SK-N-SH (cell line): ENCODE results near the gene NIT2. TPM values are rescaled to one million over a fixed set of nuclear protein-coding genes. Genes with fewer than 3 reads are reported as not detected.

Experiments
- CTCF ChIA-PET: fragments of 300-600, 350-600 bp; formaldehyde crosslinking; extraction: SDS; loops from one replicate; lab custom pipeline; 2021; lab: Yijun Ruan, JAX
- POLR2A ChIA-PET: fragments of 350-600 bp; sonication (Branson Sonifier 250); formaldehyde crosslinking; extraction: SDS; loops from one replicate; lab custom pipeline; 2020; ENCODE audit warnings: antibody characterized with exemption, inconsistent platforms; lab: Yijun Ruan, JAX
- DNase-seq: peaks from one replicate; pipeline ENCODE4 v3.0.0; 2012
- H2AFZ ChIP-seq: fragments of 200-600 bp; sonication (generic); 2 replicates; pipeline ENCODE4 v1.8.1; 2016; ENCODE audit warnings: antibody characterized with exemption, mild to moderate bottlenecking, low read depth
- H3F3A ChIP-seq: fragments of 200-600 bp; sonication (generic); replicated peaks from 2 replicates; pipeline ENCODE3; 2016; ENCODE audit warnings: antibody characterized with exemption, mild to moderate bottlenecking; ENCODE audit not compliant: insufficient read depth
- H3K27ac ChIP-seq, 2 experiments: fragments of 200-500 bp in 1 of 2; fragments of 200-600 bp in 1 of 2; sonication (Bioruptor generic) in 1 of 2; sonication (generic), shearing (Covaris generic) in 1 of 2; 2 replicates each; pipeline versions ENCODE4 v1.5.1 to v1.6.1; 2014 to 2016; ENCODE audit warnings: low read depth in 2 of 2, inconsistent platforms in 1 of 2, low read length in 1 of 2, mild to moderate bottlenecking in 1 of 2, mixed read lengths in 1 of 2
- H3K27me3 ChIP-seq: fragments of 200-600 bp; sonication (generic), shearing (Covaris generic); 2 replicates; pipeline ENCODE4 v1.6.1; 2016; ENCODE audit warnings: mixed run types; ENCODE audit not compliant: insufficient read depth
- H3K36me3 ChIP-seq, 2 experiments: fragments of 200-500 bp in 1 of 2; fragments of 200-600 bp in 1 of 2; sonication (Bioruptor generic) in 1 of 2; sonication (generic) in 1 of 2; replicated peaks in 1 of 2; 2 replicates each; pipeline versions ENCODE3 to v1.5.1; 2014 to 2016; ENCODE audit warnings: low read length in 1 of 2, mild to moderate bottlenecking in 1 of 2; ENCODE audit not compliant: insufficient read depth in 2 of 2, control insufficient read depth in 1 of 2
- H3K4me1 ChIP-seq, 2 experiments: fragments of 200-500 bp in 1 of 2; fragments of 200-600 bp in 1 of 2; sonication (Bioruptor generic) in 1 of 2; sonication (generic), shearing (Covaris generic) in 1 of 2; 2 replicates each; pipeline versions ENCODE4 v1.5.1 to v1.6.1; 2014 to 2016; ENCODE audit warnings: low read depth in 1 of 2, low read length in 1 of 2, mixed run types in 1 of 2; ENCODE audit not compliant: insufficient read depth in 2 of 2, control insufficient read depth in 1 of 2
- H3K4me2 ChIP-seq: fragments of 200-600 bp; sonication (generic), shearing (Covaris generic); 2 replicates; pipeline ENCODE4 v1.6.1; 2017; ENCODE audit warnings: mixed run types
- H3K4me3 ChIP-seq, 2 experiments: fragments of 200-500 bp in 1 of 2; fragments of 200-600 bp in 1 of 2; sonication (Bioruptor generic) in 1 of 2; sonication (generic), shearing (Covaris generic) in 1 of 2; 2 replicates each; pipeline versions ENCODE4 v1.5.1 to v1.8.1; 2014 to 2016; ENCODE audit warnings: low read depth in 2 of 2, inconsistent platforms in 1 of 2, low read length in 1 of 2, mild to moderate bottlenecking in 1 of 2, mixed read lengths in 1 of 2, moderate library complexity in 1 of 2
- H3K79me2 ChIP-seq: fragments of 200-600 bp; sonication (generic); 2 replicates; pipeline ENCODE4 v1.8.1; 2017; ENCODE audit warnings: mild to moderate bottlenecking; ENCODE audit not compliant: insufficient read depth
- H3K9ac ChIP-seq: fragments of 200-600 bp; sonication (generic); 2 replicates; pipeline ENCODE4 v1.6.1; 2017; ENCODE audit warnings: mixed run types
- H3K9me2 ChIP-seq: fragments of 200-600 bp; sonication (generic); 2 replicates; pipeline ENCODE4 v1.6.1; 2017; ENCODE audit warnings: mixed run types
- H3K9me3 ChIP-seq: fragments of 200-600 bp; sonication (generic); 2 replicates; pipeline ENCODE4 v1.6.1; 2017; ENCODE audit warnings: mixed run types, mild to moderate bottlenecking, moderate library complexity
- H4K20me1 ChIP-seq: fragments of 200-600 bp; sonication (generic); 2 replicates; pipeline ENCODE4 v1.6.1; 2017; ENCODE audit warnings: mild to moderate bottlenecking, mixed run types; ENCODE audit not compliant: insufficient read depth
- CHD2 ChIP-seq: fragments of 150-350 bp; IDR thresholded peaks from 2 replicates; pipeline ENCODE4 v1.6.1; 2018; ENCODE audit warnings: low read length; ENCODE audit not compliant: partially characterized antibody
- ELF1 ChIP-seq: IDR thresholded peaks from 2 replicates; pipeline ENCODE4 v1.4.0; 2012
- EP300 ChIP-seq, 2 experiments: IDR thresholded peaks; 2 replicates each; pipeline versions ENCODE4 v1.4.0 to v1.6.1; 2012; ENCODE audit warnings: borderline replicate concordance in 1 of 2, low read depth in 1 of 2, low read length in 1 of 2
- FOSL2 ChIP-seq: IDR thresholded peaks from 2 replicates; pipeline ENCODE4 v1.4.0; 2012; ENCODE audit warnings: low read depth, mild to moderate bottlenecking, moderate library complexity, borderline replicate concordance
- FOXJ3 ChIP-seq: sonication (generic); formaldehyde crosslinking; IDR thresholded peaks from 2 replicates; pipeline ENCODE4 v1.5.1; 2020; ENCODE audit warnings: mild to moderate bottlenecking, missing genetic modification reagents
- GABPA ChIP-seq: IDR thresholded peaks from 2 replicates; pipeline ENCODE4 v1.4.0; 2012; ENCODE audit warnings: low read depth, mild to moderate bottlenecking
- GATA2 ChIP-seq: sonication (generic); formaldehyde crosslinking; IDR thresholded peaks from 2 replicates; pipeline ENCODE4 v1.5.0; 2020; ENCODE audit warnings: mild to moderate bottlenecking, missing genetic modification reagents
- JUND ChIP-seq: IDR thresholded peaks from 2 replicates; pipeline ENCODE4 v1.4.0; 2012
- MEF2A ChIP-seq: IDR thresholded peaks from 2 replicates; pipeline ENCODE4 v1.4.0; 2012; ENCODE audit warnings: low read depth, borderline replicate concordance
- MXI1 ChIP-seq: IDR thresholded peaks from 2 replicates; pipeline ENCODE4 v1.6.1; 2012; ENCODE audit warnings: mild to moderate bottlenecking, low read depth, low read length, improper control_type of control experiment
- RAD21 ChIP-seq: IDR thresholded peaks from 2 replicates; pipeline ENCODE4 v1.6.1; 2012; ENCODE audit warnings: mild to moderate bottlenecking, low read length
- RFX5 ChIP-seq: IDR thresholded peaks from 2 replicates; pipeline ENCODE4 v1.6.1; 2012; ENCODE audit warnings: mild to moderate bottlenecking, improper control_type of control experiment, low read length
- RXRA ChIP-seq: IDR thresholded peaks from 2 replicates; pipeline ENCODE4 v1.4.0; 2012; ENCODE audit warnings: low read depth, mild to moderate bottlenecking, borderline replicate concordance
- SMC3 ChIP-seq: IDR thresholded peaks from 2 replicates; pipeline ENCODE4 v1.6.1; 2012; ENCODE audit warnings: low read depth, low read length, improper control_type of control experiment
- TEAD4 ChIP-seq: IDR thresholded peaks from 2 replicates; pipeline ENCODE4 v1.4.0; 2012; ENCODE audit warnings: mild to moderate bottlenecking, borderline replicate concordance; ENCODE audit not compliant: insufficient read depth
- polyA plus RNA-seq, 3 experiments: library from polyadenylated mRNA; depleted of rRNA; stranded (reverse); fragments of >200 nt; gene quantifications; 2 replicates each; pipeline ENCODE4 v1.2.3, GENCODE V29; 2012
- TF ChIP-seq, protein P1 (sequence below): IDR thresholded peaks from 2 replicates; pipeline ENCODE4; 2012
- TF ChIP-seq, protein P2 (sequence below): fragments of 200-600 bp; sonication (generic); IDR thresholded peaks from 2 replicates; pipeline ENCODE4 v1.6.1; 2017; ENCODE audit warnings: antibody characterized with exemption, mild to moderate bottlenecking, moderate library complexity
- TF ChIP-seq, protein P3 (sequence below): fragments of 150-350 bp; IDR thresholded peaks from 2 replicates; pipeline ENCODE4 v1.6.1; 2016; ENCODE audit warnings: mild to moderate bottlenecking, low read depth, low read length
- TF ChIP-seq, protein P4 (sequence below): fragments of 150-350 bp; IDR thresholded peaks from 2 replicates; pipeline ENCODE4 v1.6.1; 2017; ENCODE audit warnings: antibody characterized with exemption, low read length, low read depth, borderline replicate concordance
- TF ChIP-seq, protein P5 (sequence below): IDR thresholded peaks from 2 replicates; pipeline ENCODE4 v1.4.0; 2012; ENCODE audit warnings: low read depth, borderline replicate concordance
- TF ChIP-seq, protein P6 (sequence below): IDR thresholded peaks from 2 replicates; pipeline ENCODE4 v1.4.0; 2012; ENCODE audit warnings: low read depth, borderline replicate concordance

NIT2 gene
- polyA plus RNA-seq, 1 of the 3 experiments (the other 2 are of a cell fraction) = 28.6 TPM

DNA sequence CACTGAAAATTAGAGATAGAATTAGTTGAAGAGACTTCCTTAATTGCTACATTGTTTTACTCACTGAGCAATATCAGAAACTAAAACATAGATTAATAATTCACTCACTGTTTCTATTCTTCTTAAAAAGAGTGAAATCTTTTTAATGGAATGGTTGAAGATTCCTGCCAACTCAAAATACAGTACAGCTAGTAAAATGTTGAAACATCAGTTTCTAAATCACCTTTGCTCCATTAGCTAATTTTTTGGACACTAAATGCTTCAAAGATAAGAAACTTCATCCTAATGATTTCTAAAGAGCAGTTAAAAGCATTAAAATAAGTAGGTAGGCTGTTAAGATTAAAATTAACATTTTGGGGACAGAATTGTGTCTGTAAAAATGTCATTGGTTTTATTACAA, 10.5 kb upstream of the NIT2 start:
- Histone ChIP-seq H2AFZ (no peak overlapping the region), H3K4me2 (no peak overlapping the region), H4K20me1 (no peaks in the 10 kb centered on the region), H3F3A (peaks cover 6% of the 10 kb centered on the region), H3K36me3 (peaks cover 34 to 58% of the 10 kb centered on the region in 2 experiments), H3K79me2 (no peaks in the 10 kb centered on the region; the same call in 1 of the 2 replicates), H3K9me2 (no peaks in the 10 kb centered on the region), H3K27me3 (no peaks in the 10 kb centered on the region), H3K9ac (no peak overlapping the region), H3K4me1 (peaks cover 0 to 2% of the 10 kb centered on the region in 2 experiments; a peak in 1 of 4 replicates), H3K4me3 (no peak overlapping the region), H3K9me3 (no peaks in the 10 kb centered on the region), H3K27ac (no peak overlapping the region)
- TF ChIP-seq, protein P1, sequence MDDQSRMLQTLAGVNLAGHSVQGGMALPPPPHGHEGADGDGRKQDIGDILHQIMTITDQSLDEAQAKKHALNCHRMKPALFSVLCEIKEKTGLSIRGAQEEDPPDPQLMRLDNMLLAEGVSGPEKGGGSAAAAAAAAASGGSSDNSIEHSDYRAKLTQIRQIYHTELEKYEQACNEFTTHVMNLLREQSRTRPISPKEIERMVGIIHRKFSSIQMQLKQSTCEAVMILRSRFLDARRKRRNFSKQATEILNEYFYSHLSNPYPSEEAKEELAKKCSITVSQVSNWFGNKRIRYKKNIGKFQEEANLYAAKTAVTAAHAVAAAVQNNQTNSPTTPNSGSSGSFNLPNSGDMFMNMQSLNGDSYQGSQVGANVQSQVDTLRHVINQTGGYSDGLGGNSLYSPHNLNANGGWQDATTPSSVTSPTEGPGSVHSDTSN = no peak
- TF ChIP-seq SMC3 (no peak), FOXJ3 (CRISPR knock-in tag) (no peak), GATA2 (CRISPR knock-in tag) (no peak), MXI1 (no peak), ELF1 (no peak), FOSL2 (no peak), CHD2 (no peak)
- TF ChIP-seq, protein P2, sequence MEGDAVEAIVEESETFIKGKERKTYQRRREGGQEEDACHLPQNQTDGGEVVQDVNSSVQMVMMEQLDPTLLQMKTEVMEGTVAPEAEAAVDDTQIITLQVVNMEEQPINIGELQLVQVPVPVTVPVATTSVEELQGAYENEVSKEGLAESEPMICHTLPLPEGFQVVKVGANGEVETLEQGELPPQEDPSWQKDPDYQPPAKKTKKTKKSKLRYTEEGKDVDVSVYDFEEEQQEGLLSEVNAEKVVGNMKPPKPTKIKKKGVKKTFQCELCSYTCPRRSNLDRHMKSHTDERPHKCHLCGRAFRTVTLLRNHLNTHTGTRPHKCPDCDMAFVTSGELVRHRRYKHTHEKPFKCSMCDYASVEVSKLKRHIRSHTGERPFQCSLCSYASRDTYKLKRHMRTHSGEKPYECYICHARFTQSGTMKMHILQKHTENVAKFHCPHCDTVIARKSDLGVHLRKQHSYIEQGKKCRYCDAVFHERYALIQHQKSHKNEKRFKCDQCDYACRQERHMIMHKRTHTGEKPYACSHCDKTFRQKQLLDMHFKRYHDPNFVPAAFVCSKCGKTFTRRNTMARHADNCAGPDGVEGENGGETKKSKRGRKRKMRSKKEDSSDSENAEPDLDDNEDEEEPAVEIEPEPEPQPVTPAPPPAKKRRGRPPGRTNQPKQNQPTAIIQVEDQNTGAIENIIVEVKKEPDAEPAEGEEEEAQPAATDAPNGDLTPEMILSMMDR = no peak
- TF ChIP-seq, protein P3, sequence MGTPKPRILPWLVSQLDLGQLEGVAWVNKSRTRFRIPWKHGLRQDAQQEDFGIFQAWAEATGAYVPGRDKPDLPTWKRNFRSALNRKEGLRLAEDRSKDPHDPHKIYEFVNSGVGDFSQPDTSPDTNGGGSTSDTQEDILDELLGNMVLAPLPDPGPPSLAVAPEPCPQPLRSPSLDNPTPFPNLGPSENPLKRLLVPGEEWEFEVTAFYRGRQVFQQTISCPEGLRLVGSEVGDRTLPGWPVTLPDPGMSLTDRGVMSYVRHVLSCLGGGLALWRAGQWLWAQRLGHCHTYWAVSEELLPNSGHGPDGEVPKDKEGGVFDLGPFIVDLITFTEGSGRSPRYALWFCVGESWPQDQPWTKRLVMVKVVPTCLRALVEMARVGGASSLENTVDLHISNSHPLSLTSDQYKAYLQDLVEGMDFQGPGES = no peak
- TF ChIP-seq, protein P4, sequence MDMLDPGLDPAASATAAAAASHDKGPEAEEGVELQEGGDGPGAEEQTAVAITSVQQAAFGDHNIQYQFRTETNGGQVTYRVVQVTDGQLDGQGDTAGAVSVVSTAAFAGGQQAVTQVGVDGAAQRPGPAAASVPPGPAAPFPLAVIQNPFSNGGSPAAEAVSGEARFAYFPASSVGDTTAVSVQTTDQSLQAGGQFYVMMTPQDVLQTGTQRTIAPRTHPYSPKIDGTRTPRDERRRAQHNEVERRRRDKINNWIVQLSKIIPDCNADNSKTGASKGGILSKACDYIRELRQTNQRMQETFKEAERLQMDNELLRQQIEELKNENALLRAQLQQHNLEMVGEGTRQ = no peak
- DNase-seq = no peak
- ChIA-PET CTCF (interaction anchor here (1.0 kb wide), 1 partner anchor 9 kb away, joined by 3 read pairs; no protein-coding TSS in a partner anchor), POLR2A (no interaction called here)

DNA sequence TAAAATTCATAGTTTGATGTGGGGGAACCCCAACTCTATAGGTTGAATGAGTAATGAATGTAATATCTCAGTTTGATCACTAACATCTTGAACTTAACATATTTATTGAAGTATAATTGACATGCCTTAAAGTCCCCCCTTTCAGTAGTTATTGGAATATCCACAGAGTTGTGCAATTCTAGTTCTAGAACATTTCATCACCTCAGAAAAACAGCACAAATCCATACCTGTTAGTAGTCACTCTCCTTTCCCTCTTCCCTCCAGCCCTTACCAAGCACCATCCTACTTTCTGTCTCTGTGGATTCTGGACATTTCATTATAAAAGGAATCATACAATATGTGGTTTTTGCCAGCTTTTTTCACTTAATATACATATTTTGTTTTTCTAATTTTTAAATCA, 8.7 kb upstream of the NIT2 start:
- H3K4me3 ChIP-seq = no peak overlapping the region
- H3K4me1 ChIP-seq = peaks cover 0 to 2% of the 10 kb centered on the region in 2 experiments; a peak in 1 of 4 replicates
- H3K4me2 ChIP-seq = no peak overlapping the region
- H3K9me2 ChIP-seq = no peaks in the 10 kb centered on the region
- no peaks in the 10 kb centered on the region for H3K79me2 ChIP-seq
- no peak for DNase-seq
- no peaks in the 10 kb centered on the region for H3K27me3 ChIP-seq
- no peak overlapping the region for H2AFZ ChIP-seq
- CTCF ChIA-PET = no interaction called here
- no peak overlapping the region for H3K9ac ChIP-seq
- H3F3A ChIP-seq = peaks cover 6% of the 10 kb centered on the region
- no peaks in the 10 kb centered on the region for H4K20me1 ChIP-seq
- POLR2A ChIA-PET = no interaction called here
- H3K9me3 ChIP-seq = no peaks in the 10 kb centered on the region
- no peak overlapping the region for H3K27ac ChIP-seq
- peaks cover 24 to 44% of the 10 kb centered on the region in 2 experiments for H3K36me3 ChIP-seq
- TF ChIP-seq TEAD4 (no peak), RFX5 (no peak), RAD21 (no peak), GABPA (no peak), EP300 (IDR thresholded peaks at IDR 0.05; ENCODE audit: borderline replicate concordance in 1 of 2, low read depth in 1 of 2, low read length in 1 of 2) (no peak), MEF2A (no peak), RXRA (no peak), FOXJ3 (CRISPR knock-in tag) (no peak), JUND (no peak), GATA2 (CRISPR knock-in tag) (no peak)
- TF ChIP-seq, protein P5, sequence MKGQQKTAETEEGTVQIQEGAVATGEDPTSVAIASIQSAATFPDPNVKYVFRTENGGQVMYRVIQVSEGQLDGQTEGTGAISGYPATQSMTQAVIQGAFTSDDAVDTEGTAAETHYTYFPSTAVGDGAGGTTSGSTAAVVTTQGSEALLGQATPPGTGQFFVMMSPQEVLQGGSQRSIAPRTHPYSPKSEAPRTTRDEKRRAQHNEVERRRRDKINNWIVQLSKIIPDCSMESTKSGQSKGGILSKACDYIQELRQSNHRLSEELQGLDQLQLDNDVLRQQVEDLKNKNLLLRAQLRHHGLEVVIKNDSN = no peak
- TF ChIP-seq, protein P6, sequence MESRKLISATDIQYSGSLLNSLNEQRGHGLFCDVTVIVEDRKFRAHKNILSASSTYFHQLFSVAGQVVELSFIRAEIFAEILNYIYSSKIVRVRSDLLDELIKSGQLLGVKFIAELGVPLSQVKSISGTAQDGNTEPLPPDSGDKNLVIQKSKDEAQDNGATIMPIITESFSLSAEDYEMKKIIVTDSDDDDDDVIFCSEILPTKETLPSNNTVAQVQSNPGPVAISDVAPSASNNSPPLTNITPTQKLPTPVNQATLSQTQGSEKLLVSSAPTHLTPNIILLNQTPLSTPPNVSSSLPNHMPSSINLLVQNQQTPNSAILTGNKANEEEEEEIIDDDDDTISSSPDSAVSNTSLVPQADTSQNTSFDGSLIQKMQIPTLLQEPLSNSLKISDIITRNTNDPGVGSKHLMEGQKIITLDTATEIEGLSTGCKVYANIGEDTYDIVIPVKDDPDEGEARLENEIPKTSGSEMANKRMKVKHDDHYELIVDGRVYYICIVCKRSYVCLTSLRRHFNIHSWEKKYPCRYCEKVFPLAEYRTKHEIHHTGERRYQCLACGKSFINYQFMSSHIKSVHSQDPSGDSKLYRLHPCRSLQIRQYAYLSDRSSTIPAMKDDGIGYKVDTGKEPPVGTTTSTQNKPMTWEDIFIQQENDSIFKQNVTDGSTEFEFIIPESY = no peak
